GM12878 (cell line): ENCODE data around the gene FAM186B.

ENCODE experiments used
- CTCF ChIP-seq, 3 experiments: IDR thresholded peaks in 2 of 3; conservative IDR thresholded peaks in 1 of 3; 2 replicates each; pipeline ENCODE4 v1.5.1; 2011; ENCODE audit warnings: low read depth in 3 of 3, low read length in 3 of 3, mild to moderate bottlenecking in 3 of 3, control low read depth in 2 of 3, moderate library complexity in 2 of 3, inconsistent platforms in 1 of 3, mixed read lengths in 1 of 3; ENCODE audit not compliant: control insufficient read depth in 2 of 3, insufficient read depth in 1 of 3; ENCODE audit errors: extremely low read depth in 1 of 3
- EED ChIP-seq: sonication (generic); IDR thresholded peaks from 2 replicates; pipeline ENCODE4 v1.6.1; 2016; ENCODE audit warnings: antibody characterized with exemption, low read depth
- EP300 ChIP-seq, 2 experiments: fragments of 150-350 bp in 1 of 2; IDR thresholded peaks; 2 replicates each; pipeline ENCODE4 v1.6.1; 2011 to 2012; ENCODE audit warnings: low read depth in 2 of 2, low read length in 2 of 2, borderline replicate concordance in 1 of 2, improper control_type of control experiment in 1 of 2, inconsistent platforms in 1 of 2; ENCODE audit not compliant: control insufficient read depth in 1 of 2
- NRF1 ChIP-seq: conservative IDR thresholded peaks from 2 replicates; pipeline ENCODE4 v1.6.1; 2011; ENCODE audit warnings: mild to moderate bottlenecking, low read depth, low read length, improper control_type of control experiment
- POLR2A ChIP-seq: IDR thresholded peaks from 2 replicates; pipeline ENCODE4 v1.6.1; 2011; ENCODE audit warnings: low read depth, mild to moderate bottlenecking, low read length
- POLR2AphosphoS5 ChIP-seq: IDR thresholded peaks from 2 replicates; pipeline ENCODE4 v1.6.1; 2011; ENCODE audit warnings: mild to moderate bottlenecking, low read length, inconsistent platforms
- RELB ChIP-seq: fragments of 450-650 bp; IDR thresholded peaks from 2 replicates; pipeline ENCODE4 v1.6.1; 2017; ENCODE audit warnings: low read depth, mild to moderate bottlenecking, moderate library complexity
- SIN3A ChIP-seq: IDR thresholded peaks from 2 replicates; pipeline ENCODE4 v1.6.1; 2012; ENCODE audit warnings: low read depth, low read length, improper control_type of control experiment
- ZNF217 ChIP-seq: fragments of 450-650 bp; IDR thresholded peaks from 2 replicates; pipeline ENCODE4 v1.6.1; 2017; ENCODE audit warnings: antibody characterized with exemption, mild to moderate bottlenecking
- ZZZ3 ChIP-seq: IDR thresholded peaks from 2 replicates; pipeline ENCODE4 v1.6.1; 2011; ENCODE audit warnings: low read depth; ENCODE audit not compliant: control insufficient read depth, insufficient read length

- no peak for TF ChIP-seq CTCF (IDR thresholded peaks at IDR 0.05 in 2 of 3, conservative IDR thresholded peaks at IDR 0.05 in 1 of 3; ENCODE audit: control insufficient read depth in 2 of 3, extremely low read depth in 1 of 3, insufficient read depth in 1 of 3, low read depth in 3 of 3, low read length in 3 of 3)
- TF ChIP-seq RELB: no peak
- TF ChIP-seq NRF1: no peak
- TF ChIP-seq SIN3A: no peak
- TF ChIP-seq ZNF217: no peak
- TF ChIP-seq ZZZ3: no peak
- TF ChIP-seq EED: no peak
- no peak for TF ChIP-seq POLR2A
- TF ChIP-seq EP300 (IDR thresholded peaks at IDR 0.05; ENCODE audit: borderline replicate concordance in 1 of 2, control insufficient read depth in 1 of 2, low read depth in 2 of 2, low read length in 2 of 2): no peak
- no peak for TF ChIP-seq POLR2AphosphoS5
Observed at GRCh38 chr12:49542592-49543160, 62.8 kb downstream of the FAM186B start.
